Measurements from ENCODE around the gene SH3YL1.

- TF ChIP-seq CTCF (IDR thresholded peaks at IDR 0.05) = no peak
- no peak for TF ChIP-seq EP300 (IDR thresholded peaks at IDR 0.05)
- no peak for TF ChIP-seq POLR2AphosphoS5 (IDR thresholded peaks at IDR 0.05)
These were observed 67.4 kb downstream of the SH3YL1 start for GRCh38 chr2:196406-196805.
